ENCODE data around the gene CFAP157. TPM values are rescaled to one million over a fixed set of nuclear protein-coding genes. Genes with fewer than 3 reads are reported as not detected.

The CFAP157 gene
- total RNA-seq, 4 donors from 2014 or later: 2.1 to 5.4 (median 4.4) TPM; not detected in 1

DNA sequence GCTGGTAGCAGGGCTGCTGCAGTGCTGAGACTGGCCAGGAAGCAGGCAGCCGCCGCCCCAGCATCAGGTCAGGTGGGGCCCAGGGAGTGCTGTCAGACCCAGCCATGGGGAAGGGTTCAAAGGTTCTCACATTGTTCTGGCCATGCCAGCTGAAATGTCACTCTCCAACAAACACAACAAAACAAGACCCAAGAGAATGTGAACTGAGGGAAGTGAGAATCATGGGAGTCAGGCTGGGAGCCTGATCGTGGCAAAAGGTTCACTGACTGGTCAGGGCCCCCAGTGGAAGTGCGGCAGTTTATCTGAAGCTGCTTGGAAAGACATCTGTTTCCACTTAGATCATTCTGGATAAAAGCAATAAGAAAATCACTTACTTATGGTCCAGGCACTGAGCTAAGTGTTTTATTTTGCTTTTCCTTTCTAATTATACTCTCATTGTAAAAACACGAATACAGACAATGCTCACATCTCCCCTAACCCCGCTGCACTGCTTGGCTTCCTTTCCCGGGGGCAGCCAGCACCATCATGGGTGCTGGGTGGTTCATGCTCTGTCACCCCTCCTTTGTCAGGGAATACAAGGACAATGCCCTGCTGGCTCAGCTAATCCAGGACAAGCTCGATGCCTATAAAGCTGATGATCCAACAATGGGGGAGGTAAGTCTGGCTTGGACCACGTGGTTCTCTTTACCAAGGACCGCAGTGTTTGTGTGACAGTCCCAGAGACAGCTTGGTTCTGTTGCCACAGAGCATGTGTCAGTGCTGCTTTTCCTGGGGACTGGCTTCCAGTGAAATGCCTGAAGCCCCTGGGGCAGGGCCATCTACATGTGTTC lies 41.9 kb upstream of the CFAP157 start:
- H3K27me3 ChIP-seq: no peaks in the 10 kb centered on the region
- intact Hi-C loops (cut with DNase I; ENCODE audit: low total_unique reads): no loop called here

DNA sequence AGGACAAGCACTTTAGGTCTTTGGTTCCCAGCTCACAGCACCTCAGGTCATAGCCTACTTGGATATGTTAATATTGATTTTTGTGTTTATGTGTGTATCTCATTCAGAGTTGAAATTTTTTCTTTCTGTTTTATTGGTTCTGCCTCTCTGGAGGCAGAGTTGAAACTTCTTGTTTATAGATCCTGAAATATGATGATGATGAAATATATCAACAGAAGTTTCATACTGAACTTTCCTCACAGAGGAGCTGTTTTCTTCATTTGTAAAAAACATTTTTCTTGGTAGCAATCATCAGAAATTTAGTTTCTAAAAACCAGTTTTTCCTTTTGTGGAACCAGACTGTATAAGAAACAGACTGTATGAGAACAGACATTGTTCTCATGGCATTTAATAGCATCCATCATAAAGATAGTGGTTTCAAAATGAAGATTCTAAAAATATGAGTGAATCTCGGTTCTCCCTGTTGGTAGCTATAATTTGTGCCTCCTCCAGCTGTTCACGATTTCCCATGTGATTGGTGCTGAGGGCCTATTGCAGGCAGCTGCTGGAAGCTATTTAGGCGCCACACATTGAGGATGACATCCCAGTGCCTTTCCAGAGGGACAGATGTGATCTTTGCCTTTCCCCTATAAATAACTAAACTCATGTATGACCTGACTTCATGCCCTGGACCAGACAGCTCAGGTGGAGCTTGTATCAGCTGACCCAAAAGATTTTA lies 39.5 kb upstream of the CFAP157 start:
- H3K36me3 ChIP-seq: no peaks in the 10 kb centered on the region
- TF ChIP-seq POLR2A (IDR thresholded peaks at IDR 0.05): no peak
- TF ChIP-seq, protein P1, sequence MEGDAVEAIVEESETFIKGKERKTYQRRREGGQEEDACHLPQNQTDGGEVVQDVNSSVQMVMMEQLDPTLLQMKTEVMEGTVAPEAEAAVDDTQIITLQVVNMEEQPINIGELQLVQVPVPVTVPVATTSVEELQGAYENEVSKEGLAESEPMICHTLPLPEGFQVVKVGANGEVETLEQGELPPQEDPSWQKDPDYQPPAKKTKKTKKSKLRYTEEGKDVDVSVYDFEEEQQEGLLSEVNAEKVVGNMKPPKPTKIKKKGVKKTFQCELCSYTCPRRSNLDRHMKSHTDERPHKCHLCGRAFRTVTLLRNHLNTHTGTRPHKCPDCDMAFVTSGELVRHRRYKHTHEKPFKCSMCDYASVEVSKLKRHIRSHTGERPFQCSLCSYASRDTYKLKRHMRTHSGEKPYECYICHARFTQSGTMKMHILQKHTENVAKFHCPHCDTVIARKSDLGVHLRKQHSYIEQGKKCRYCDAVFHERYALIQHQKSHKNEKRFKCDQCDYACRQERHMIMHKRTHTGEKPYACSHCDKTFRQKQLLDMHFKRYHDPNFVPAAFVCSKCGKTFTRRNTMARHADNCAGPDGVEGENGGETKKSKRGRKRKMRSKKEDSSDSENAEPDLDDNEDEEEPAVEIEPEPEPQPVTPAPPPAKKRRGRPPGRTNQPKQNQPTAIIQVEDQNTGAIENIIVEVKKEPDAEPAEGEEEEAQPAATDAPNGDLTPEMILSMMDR (IDR thresholded peaks at IDR 0.05): no peak
- H3K9me3 ChIP-seq: no peaks in the 10 kb centered on the region
- H3K27me3 ChIP-seq: no peaks in the 10 kb centered on the region
- no peak overlapping the region for H3K27ac ChIP-seq
- no peaks in the 10 kb centered on the region for H3K4me1 ChIP-seq
- DNase-seq: no peak
- intact Hi-C loops (cut with DNase I; ENCODE audit: low total_unique reads): no loop called here
- no peak overlapping the region for H3K4me3 ChIP-seq

More for the DNA sequence above, 41.9 kb upstream of the CFAP157 start:
- peak overlapping the region; percentile 46 to 65 for H3K27ac ChIP-seq
- H3K4me1 ChIP-seq: no peaks in the 10 kb centered on the region
- no peak overlapping the region for H3K4me3 ChIP-seq
- H3K9me3 ChIP-seq: no peaks in the 10 kb centered on the region
- DNase-seq: no peak
- H3K36me3 ChIP-seq: no peaks in the 10 kb centered on the region
- no peak for TF ChIP-seq POLR2A (IDR thresholded peaks at IDR 0.05)
- TF ChIP-seq, protein P1 (IDR thresholded peaks at IDR 0.05): no peak

DNA sequence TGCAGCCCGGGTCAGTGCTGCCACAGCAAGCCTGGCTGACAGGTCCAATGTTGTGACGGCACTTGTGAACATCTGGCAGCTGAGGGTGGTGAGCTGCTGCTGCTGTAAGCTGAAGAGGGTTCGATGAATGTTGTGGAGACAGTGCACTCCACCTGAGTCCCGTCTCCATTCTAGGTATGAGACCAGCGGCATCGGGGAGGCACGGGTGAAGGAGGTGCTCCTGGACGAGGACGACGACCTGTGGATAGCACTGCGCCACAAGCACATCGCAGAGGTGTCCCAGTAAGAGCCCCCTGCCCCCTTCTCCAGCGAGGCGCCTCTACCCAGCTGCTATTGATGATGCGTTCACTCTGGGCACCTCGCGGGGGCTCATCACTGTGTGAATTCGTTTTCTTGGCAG lies 38.9 kb upstream of the CFAP157 start:
- TF ChIP-seq, protein P1 (IDR thresholded peaks at IDR 0.05): no peak
- no peak for TF ChIP-seq POLR2A (IDR thresholded peaks at IDR 0.05)
- H3K27ac ChIP-seq: no peak overlapping the region
- H3K27me3 ChIP-seq: no peaks in the 10 kb centered on the region
- H3K9me3 ChIP-seq: no peaks in the 10 kb centered on the region
- no peaks in the 10 kb centered on the region for H3K36me3 ChIP-seq
- H3K4me3 ChIP-seq: no peak overlapping the region
- no peak for DNase-seq
- intact Hi-C loops (cut with DNase I; ENCODE audit: low total_unique reads): no loop called here
- H3K4me1 ChIP-seq: no peaks in the 10 kb centered on the region

DNA sequence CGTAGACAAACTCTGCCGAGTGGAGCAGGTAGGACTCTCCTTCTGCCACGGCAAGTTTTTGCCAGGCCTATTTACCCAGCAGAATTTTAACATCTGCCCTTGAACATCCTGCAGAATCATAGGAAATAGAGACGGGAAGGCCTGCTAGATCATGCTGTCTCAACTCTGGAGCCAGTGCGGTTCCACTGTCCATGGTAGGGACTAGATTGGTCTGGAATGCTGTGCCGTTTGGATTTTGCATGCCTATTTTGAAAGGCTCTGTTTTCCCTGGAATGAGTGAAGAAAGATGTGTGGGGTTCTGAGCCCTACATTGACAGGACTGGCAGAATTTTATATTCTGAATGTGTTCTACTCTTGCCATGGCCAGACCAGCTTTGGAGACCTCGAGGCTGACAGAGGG lies 33.6 kb upstream of the CFAP157 start:
- Histone ChIP-seq H3K36me3 (no peaks in the 10 kb centered on the region), H3K9me3 (no peaks in the 10 kb centered on the region), H3K4me3 (no peak overlapping the region), H3K4me1 (no peaks in the 10 kb centered on the region), H3K27ac (no peak overlapping the region), H3K27me3 (no peaks in the 10 kb centered on the region)
- TF ChIP-seq, protein P1 (IDR thresholded peaks at IDR 0.05): no peak
- no peak for TF ChIP-seq POLR2A (IDR thresholded peaks at IDR 0.05)
- no peak for DNase-seq
- intact Hi-C loops (cut with DNase I; ENCODE audit: low total_unique reads): no loop called here

DNA sequence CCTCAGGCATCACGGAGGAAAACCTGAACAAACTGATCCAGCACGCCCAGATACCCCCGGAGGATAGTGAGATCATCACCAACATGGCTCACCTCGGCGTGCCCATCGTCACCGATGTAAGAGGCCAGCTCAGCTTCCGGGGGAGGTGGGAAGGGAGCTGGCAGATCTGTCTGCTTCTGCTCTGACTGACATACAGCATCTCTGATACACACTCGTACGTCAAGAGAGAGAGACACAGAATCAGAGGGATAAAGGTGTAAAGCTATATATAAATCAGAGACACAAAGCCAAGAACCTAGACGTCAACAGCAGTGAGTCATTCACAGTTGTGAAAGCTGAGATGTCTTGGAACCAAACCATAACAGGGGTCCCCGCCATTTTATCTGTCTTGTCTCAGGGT lies 30.1 kb upstream of the CFAP157 start:
- no peaks in the 10 kb centered on the region for H3K36me3 ChIP-seq
- intact Hi-C loops (cut with DNase I; ENCODE audit: low total_unique reads): no loop called here
- DNase-seq: no peak

More for the DNA sequence above, 30.1 kb upstream of the CFAP157 start:
- Histone ChIP-seq H3K27ac (no peak overlapping the region), H3K4me3 (no peak overlapping the region), H3K9me3 (no peaks in the 10 kb centered on the region), H3K27me3 (no peaks in the 10 kb centered on the region), H3K4me1 (no peaks in the 10 kb centered on the region)
- TF ChIP-seq POLR2A (IDR thresholded peaks at IDR 0.05): no peak
- TF ChIP-seq, protein P1 (IDR thresholded peaks at IDR 0.05): no peak

All from uterus (tissue), 4 donors.